Lower leg skin (tissue), 3 donors: ENCODE data around the gene OR2AE1.

ENCODE experiments used
- POLR2A ChIP-seq, 2 donors: fragments of 450-650 bp; IDR thresholded peaks; one replicate each; pipeline ENCODE4 v1.6.1; 2016 to 2017; ENCODE audit warnings: antibody characterized with exemption in 2 of 2, mild to moderate bottlenecking in 1 of 2, moderate library complexity in 1 of 2
- TF ChIP-seq, protein P1 (sequence below), 3 donors: fragments of 450-650 bp; IDR thresholded peaks; one replicate each; pipeline ENCODE4 v1.5.1; 2016; ENCODE audit warnings: antibody characterized with exemption in 3 of 3, mild to moderate bottlenecking in 3 of 3, moderate library complexity in 2 of 3

GRCh38 chr7:99876491-99876890 lies 342 bp downstream of the OR2AE1 start:
- TF ChIP-seq, protein P1, sequence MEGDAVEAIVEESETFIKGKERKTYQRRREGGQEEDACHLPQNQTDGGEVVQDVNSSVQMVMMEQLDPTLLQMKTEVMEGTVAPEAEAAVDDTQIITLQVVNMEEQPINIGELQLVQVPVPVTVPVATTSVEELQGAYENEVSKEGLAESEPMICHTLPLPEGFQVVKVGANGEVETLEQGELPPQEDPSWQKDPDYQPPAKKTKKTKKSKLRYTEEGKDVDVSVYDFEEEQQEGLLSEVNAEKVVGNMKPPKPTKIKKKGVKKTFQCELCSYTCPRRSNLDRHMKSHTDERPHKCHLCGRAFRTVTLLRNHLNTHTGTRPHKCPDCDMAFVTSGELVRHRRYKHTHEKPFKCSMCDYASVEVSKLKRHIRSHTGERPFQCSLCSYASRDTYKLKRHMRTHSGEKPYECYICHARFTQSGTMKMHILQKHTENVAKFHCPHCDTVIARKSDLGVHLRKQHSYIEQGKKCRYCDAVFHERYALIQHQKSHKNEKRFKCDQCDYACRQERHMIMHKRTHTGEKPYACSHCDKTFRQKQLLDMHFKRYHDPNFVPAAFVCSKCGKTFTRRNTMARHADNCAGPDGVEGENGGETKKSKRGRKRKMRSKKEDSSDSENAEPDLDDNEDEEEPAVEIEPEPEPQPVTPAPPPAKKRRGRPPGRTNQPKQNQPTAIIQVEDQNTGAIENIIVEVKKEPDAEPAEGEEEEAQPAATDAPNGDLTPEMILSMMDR (IDR thresholded peaks at IDR 0.05) = no peak
- no peak for TF ChIP-seq POLR2A (IDR thresholded peaks at IDR 0.05)
